RWPE2 (cell line): Measurements from ENCODE around the gene HTR4.
"Not testable (repeated sequence)": the region's sequence is repeated elsewhere in the genome, so short reads cannot be mapped to it uniquely, and the experiment has no call there.

Source experiments
- ATAC-seq: fragments of 200-7000 bp; cut with Tn5 transposase; 3 replicates; pipeline ENCODE4 v1.9.1; 2021; ENCODE audit warnings: low read depth
- DNase-seq: peaks from one replicate; pipeline ENCODE4 v3.0.0-alpha.2; 2020; ENCODE audit warnings: low spot score
- H3K27ac ChIP-seq: fragments of 450-650 bp; 2 replicates; pipeline ENCODE4 v1.5.1; 2017; ENCODE audit warnings: mild to moderate bottlenecking; ENCODE audit not compliant: poor library complexity, severe bottlenecking
- H3K27me3 ChIP-seq: fragments of 250-450 bp; sonication (Bioruptor Pico); 2 replicates; pipeline ENCODE4 v1.5.1; 2021; ENCODE audit warnings: mild to moderate bottlenecking, moderate library complexity; ENCODE audit not compliant: insufficient read depth, poor library complexity, severe bottlenecking
- H3K36me3 ChIP-seq: fragments of 250-450 bp; sonication (Bioruptor Pico); 2 replicates; pipeline ENCODE4 v1.5.1; 2020; ENCODE audit warnings: low read depth, mild to moderate bottlenecking, moderate library complexity
- H3K4me1 ChIP-seq: fragments of 250-450 bp; sonication (Bioruptor Pico); 2 replicates; pipeline ENCODE4 v1.5.1; 2021; ENCODE audit warnings: mild to moderate bottlenecking, moderate library complexity; ENCODE audit not compliant: insufficient read depth, poor library complexity, severe bottlenecking
- H3K4me3 ChIP-seq: fragments of 250-450 bp; sonication (Bioruptor Pico); 2 replicates; pipeline ENCODE4 v1.5.1; 2021; ENCODE audit warnings: mild to moderate bottlenecking, moderate library complexity; ENCODE audit not compliant: severe bottlenecking
- H3K9me3 ChIP-seq: fragments of 250-450 bp; sonication (Bioruptor Pico); 2 replicates; pipeline ENCODE4 v1.5.1; 2021; ENCODE audit warnings: mild to moderate bottlenecking, moderate library complexity; ENCODE audit not compliant: severe bottlenecking
- CTCF ChIP-seq: fragments of 450-650 bp; IDR thresholded peaks from one replicate; pipeline ENCODE4 v1.5.1; 2017; ENCODE audit warnings: mild to moderate bottlenecking, moderate library complexity; ENCODE audit not compliant: poor library complexity, severe bottlenecking

Gene HTR4

GRCh38 chr5:148476302-148476701 is 178.0 kb downstream of the HTR4 start:
- no peak for TF ChIP-seq CTCF
- ATAC-seq = no peak
- Histone ChIP-seq H3K27me3 (no peaks in the 10 kb centered on the region), H3K4me3 (no peak overlapping the region), H3K4me1 (no peaks in the 10 kb centered on the region), H3K27ac (no peak overlapping the region), H3K9me3 (no peaks in the 10 kb centered on the region), H3K36me3 (no peaks in the 10 kb centered on the region)
- DNase-seq = no peak

GRCh38 chr5:148474025-148474511 is 180.3 kb downstream of the HTR4 start:
- Histone ChIP-seq H3K4me1 (no peaks in the 10 kb centered on the region), H3K36me3 (no peaks in the 10 kb centered on the region), H3K9me3 (no peaks in the 10 kb centered on the region), H3K27ac (no peak overlapping the region), H3K27me3 (no peaks in the 10 kb centered on the region), H3K4me3 (no peak overlapping the region)
- DNase-seq = no peak
- 0 out of 3 replicates have a peak, but pooled peaks have one; percentile 33 for ATAC-seq
- no peak for TF ChIP-seq CTCF

GRCh38 chr5:148471379-148471778 is 182.9 kb downstream of the HTR4 start:
- Histone ChIP-seq H3K27me3 (no peaks in the 10 kb centered on the region), H3K4me1 (no peaks in the 10 kb centered on the region), H3K9me3 (no peaks in the 10 kb centered on the region), H3K4me3 (no peak overlapping the region), H3K36me3 (no peaks in the 10 kb centered on the region), H3K27ac (no peak overlapping the region)
- ATAC-seq (no peak), DNase-seq (no peak)
- TF ChIP-seq CTCF = no peak

- ATAC-seq (peak; percentile 59; the same call in 2 of the 3 replicates), DNase-seq (no peak)
- H3K27ac ChIP-seq = no peak overlapping the region
- no peak for TF ChIP-seq CTCF
- no peaks in the 10 kb centered on the region for H3K27me3 ChIP-seq
- H3K4me1 ChIP-seq = no peaks in the 10 kb centered on the region
- no peak overlapping the region for H3K4me3 ChIP-seq
- H3K36me3 ChIP-seq = no peaks in the 10 kb centered on the region
- H3K9me3 ChIP-seq = no peaks in the 10 kb centered on the region
These were observed 184.8 kb downstream of the HTR4 start for GRCh38 chr5:148469501-148469935.

- H3K4me3 ChIP-seq, H3K27ac ChIP-seq, H3K27me3 ChIP-seq, DNase-seq, H3K9me3 ChIP-seq, ATAC-seq, H3K4me1 ChIP-seq, H3K36me3 ChIP-seq: not testable (repeated sequence)
These were observed 185.6 kb downstream of the HTR4 start for GRCh38 chr5:148468746-148469145.
